Fibroblast of villous mesenchyme (primary cell): ENCODE data around the gene TBC1D9B. TPM values are rescaled to one million over a fixed set of nuclear protein-coding genes. Genes with fewer than 3 reads are reported as not detected.

Experiments
- DNase-seq: peaks from one replicate; pipeline ENCODE4 v3.0.0-alpha.2; 2010; ENCODE audit warnings: low read depth
- H3K4me3 ChIP-seq: 2 replicates; pipeline ENCODE4 v1.5.1; 2011; ENCODE audit warnings: low read depth, mild to moderate bottlenecking, low read length
- total RNA-seq: library from RNA; depleted of rRNA; stranded (reverse); fragments of >200 nt; gene quantifications from 2 replicates; pipeline ENCODE4 v1.2.3, GENCODE V29; 2012
- TF ChIP-seq, protein P1 (sequence below): IDR thresholded peaks from 2 replicates; pipeline ENCODE4 v1.5.1; 2012; ENCODE audit warnings: low read depth, mild to moderate bottlenecking, low read length; ENCODE audit not compliant: insufficient read depth

Gene TBC1D9B
- total RNA-seq, 1 donor, result 70.0 TPM

- no peak overlapping the region for H3K4me3 ChIP-seq
- no peak for DNase-seq
- TF ChIP-seq, protein P1, sequence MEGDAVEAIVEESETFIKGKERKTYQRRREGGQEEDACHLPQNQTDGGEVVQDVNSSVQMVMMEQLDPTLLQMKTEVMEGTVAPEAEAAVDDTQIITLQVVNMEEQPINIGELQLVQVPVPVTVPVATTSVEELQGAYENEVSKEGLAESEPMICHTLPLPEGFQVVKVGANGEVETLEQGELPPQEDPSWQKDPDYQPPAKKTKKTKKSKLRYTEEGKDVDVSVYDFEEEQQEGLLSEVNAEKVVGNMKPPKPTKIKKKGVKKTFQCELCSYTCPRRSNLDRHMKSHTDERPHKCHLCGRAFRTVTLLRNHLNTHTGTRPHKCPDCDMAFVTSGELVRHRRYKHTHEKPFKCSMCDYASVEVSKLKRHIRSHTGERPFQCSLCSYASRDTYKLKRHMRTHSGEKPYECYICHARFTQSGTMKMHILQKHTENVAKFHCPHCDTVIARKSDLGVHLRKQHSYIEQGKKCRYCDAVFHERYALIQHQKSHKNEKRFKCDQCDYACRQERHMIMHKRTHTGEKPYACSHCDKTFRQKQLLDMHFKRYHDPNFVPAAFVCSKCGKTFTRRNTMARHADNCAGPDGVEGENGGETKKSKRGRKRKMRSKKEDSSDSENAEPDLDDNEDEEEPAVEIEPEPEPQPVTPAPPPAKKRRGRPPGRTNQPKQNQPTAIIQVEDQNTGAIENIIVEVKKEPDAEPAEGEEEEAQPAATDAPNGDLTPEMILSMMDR, result no peak
Measured at GRCh38 chr5:179867079-179867465, 40.6 kb downstream of the TBC1D9B start.

DNA sequence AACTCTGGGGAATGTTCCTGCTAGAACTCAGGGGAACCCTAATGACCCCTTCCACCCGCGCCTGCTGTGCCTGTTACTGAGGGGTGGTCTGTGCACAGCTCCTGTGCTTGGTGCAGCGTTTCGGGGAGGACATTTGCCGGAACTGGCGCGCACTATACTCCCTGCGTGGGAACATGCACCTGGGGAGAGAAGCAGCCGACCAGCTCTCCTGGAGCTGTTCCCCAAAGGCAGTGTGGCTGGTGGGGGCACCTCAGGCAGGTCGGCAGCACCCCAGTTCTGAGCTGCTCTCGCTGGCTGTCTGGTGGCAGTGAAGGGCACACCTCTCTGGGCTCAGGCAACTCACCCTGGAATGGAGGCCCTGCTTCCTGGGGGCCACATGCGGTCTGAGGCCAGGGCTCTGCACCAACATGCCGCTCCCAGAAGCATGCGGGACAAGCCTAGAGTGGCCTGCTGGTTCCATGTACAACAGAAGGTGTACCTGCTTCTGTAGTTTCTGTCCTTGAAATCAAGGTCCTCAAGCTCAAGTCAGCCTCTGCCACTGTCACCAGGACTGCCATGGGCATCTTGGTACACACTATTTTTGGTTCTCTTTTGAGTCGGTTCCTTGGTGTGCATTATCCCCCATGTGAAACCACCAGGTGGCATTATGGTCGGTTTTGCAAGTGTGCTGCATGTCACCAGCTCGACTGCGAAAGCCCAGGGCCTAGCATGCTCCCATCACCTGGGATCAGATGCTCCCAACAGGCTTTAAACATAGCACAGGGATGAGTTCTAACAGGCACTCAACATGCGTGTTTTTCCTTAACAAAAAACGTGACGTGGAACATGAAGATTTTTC, 41.2 kb downstream of the TBC1D9B start:
- no peak overlapping the region for H3K4me3 ChIP-seq
- DNase-seq, result peak; percentile 12
- TF ChIP-seq, protein P1, result no peak

- TF ChIP-seq, protein P1, result no peak
- no peak for DNase-seq
- no peak overlapping the region for H3K4me3 ChIP-seq
Measured at GRCh38 chr5:179865491-179866240, 42.0 kb downstream of the TBC1D9B start.

- no peak for DNase-seq
- H3K4me3 ChIP-seq, result no peak overlapping the region
- TF ChIP-seq, protein P1, result no peak
Measured at GRCh38 chr5:179864686-179865085, 43.0 kb downstream of the TBC1D9B start.

- TF ChIP-seq, protein P1, result no peak
- no peak for DNase-seq
- no peak overlapping the region for H3K4me3 ChIP-seq
Measured at GRCh38 chr5:179863449-179864085, 44.1 kb downstream of the TBC1D9B start.

DNA sequence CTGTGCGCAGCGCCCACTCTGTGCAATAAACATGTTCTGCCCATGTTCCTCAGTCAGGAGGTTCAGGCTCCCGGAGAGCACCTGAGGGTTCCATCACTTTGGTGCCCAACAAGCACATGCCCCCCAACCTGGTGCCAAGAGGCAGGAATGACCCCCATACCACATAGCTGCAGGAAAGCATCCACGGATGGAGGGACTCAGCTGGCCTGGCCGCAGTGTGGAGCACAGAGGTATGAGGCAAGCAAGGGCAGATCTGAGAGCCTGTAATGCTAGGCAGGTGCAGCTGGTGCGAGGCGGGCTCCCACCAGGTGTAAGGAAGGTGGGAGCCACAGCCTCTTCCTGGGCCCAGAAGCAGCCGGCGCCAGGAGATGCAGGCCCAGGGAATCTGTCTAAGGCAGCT, 44.8 kb downstream of the TBC1D9B start:
- TF ChIP-seq, protein P1, result no peak
- H3K4me3 ChIP-seq, result no peak overlapping the region
- DNase-seq, result no peak
